ENCODE data around the gene TXNRD1. TPM values are rescaled to one million over a fixed set of nuclear protein-coding genes. Genes with fewer than 3 reads are reported as not detected.
A peak's percentile ranks its signal among the peaks of the same experiment; 100 is the strongest.

Gene TXNRD1
- total and polyA plus RNA-seq, 2 of the 8 experiments (the other 6 are each of a cell fraction or from before 2014, with no cell fraction given): 56.8 to 127 TPM

DNA sequence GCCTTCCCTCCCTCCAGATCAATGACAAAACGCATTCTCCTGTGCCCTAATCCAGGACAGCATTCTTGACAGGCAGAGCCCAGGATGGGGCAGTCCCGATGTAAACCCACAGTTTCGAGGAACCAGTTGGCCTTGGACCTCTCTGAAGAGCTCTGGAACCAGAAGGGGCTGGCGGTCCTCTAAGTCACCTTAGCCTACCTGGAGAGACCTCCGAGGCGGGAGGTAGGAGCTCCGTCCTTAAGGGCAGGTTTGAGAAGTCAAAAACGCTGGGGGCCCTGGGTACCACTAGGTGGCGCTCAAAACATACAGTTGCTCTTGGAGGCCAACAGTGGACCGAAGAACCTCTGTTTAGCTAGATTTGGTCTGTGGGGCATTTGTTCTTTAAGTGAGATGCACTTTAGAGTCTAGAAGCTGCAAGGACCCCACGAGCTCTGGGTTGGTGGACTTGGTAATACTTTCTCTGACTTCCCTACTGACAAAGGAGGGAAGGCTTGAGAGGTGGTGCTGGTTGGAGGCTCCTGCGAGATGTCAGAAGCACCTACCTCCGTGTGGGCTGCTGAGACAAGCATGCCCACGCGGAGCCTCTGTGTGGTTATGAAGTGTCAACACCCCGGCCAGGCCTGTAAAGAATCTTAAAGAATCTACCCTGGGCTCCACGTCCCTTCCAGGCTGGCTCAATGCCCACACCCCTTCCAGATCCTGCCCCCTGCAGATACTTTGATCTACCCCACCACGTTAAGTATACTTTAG is 166.3 kb downstream of the TXNRD1 start (continued):
- TF ChIP-seq TBP (IDR thresholded peaks at IDR 0.05; ENCODE audit: low read depth, low read length) (no peak), TCF12 (IDR thresholded peaks at IDR 0.05; ENCODE audit: low read depth, low read length) (no peak), CREB1 (IDR thresholded peaks at IDR 0.05) (no peak), YY1 (IDR thresholded peaks at IDR 0.05; ENCODE audit: low read depth, low read length) (0 out of 2 replicates have a peak, but pooled peaks have one; percentile 29)
- TF ChIP-seq, protein P1, sequence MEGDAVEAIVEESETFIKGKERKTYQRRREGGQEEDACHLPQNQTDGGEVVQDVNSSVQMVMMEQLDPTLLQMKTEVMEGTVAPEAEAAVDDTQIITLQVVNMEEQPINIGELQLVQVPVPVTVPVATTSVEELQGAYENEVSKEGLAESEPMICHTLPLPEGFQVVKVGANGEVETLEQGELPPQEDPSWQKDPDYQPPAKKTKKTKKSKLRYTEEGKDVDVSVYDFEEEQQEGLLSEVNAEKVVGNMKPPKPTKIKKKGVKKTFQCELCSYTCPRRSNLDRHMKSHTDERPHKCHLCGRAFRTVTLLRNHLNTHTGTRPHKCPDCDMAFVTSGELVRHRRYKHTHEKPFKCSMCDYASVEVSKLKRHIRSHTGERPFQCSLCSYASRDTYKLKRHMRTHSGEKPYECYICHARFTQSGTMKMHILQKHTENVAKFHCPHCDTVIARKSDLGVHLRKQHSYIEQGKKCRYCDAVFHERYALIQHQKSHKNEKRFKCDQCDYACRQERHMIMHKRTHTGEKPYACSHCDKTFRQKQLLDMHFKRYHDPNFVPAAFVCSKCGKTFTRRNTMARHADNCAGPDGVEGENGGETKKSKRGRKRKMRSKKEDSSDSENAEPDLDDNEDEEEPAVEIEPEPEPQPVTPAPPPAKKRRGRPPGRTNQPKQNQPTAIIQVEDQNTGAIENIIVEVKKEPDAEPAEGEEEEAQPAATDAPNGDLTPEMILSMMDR (IDR thresholded peaks at IDR 0.05; ENCODE audit: control extremely low read depth in 1 of 3, insufficient read depth in 1 of 3, low read depth in 1 of 3, low read length in 3 of 3): peak; percentile 68 to 92 (median 92)

Data from H1 (cell line).